Mammary epithelial cell (primary cell): ENCODE measurements around the gene CFTR.

Source experiments
- EZH2 ChIP-seq: IDR thresholded peaks from 2 replicates; pipeline ENCODE4 v1.6.1; 2012; ENCODE audit warnings: low read length, inconsistent platforms, borderline replicate concordance
- TF ChIP-seq, protein P1 (sequence below), 2 donors: IDR thresholded peaks in 1 of 2; conservative IDR thresholded peaks in 1 of 2; 2 replicates each; pipeline ENCODE4 v1.5.1; 2011 to 2012; ENCODE audit warnings: inconsistent platforms in 2 of 2, low read length in 2 of 2, mild to moderate bottlenecking in 2 of 2, control low read depth in 1 of 2, low read depth in 1 of 2; ENCODE audit not compliant: insufficient read depth in 1 of 2; ENCODE audit errors: extremely low read depth in 1 of 2

DNA sequence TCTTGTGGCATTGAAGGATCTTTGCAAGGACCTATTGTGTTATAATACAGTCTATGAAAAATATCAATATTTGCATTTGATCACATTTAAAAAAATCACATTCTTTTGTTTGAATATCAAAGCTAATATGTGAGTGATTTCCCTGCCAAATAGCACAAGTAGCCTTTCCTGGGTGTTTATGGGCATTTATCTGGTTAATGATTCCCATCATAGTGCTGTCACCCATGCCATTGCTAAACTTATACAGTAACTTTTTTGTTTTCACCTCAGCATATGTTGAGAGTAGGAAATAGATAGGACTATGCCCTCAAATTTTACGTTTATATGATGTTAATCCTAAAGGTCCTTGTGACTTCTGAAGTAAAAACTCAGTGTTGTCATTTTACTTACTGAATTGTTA is 136.9 kb downstream of the CFTR start:
- no peak for TF ChIP-seq EZH2
- TF ChIP-seq, protein P1, sequence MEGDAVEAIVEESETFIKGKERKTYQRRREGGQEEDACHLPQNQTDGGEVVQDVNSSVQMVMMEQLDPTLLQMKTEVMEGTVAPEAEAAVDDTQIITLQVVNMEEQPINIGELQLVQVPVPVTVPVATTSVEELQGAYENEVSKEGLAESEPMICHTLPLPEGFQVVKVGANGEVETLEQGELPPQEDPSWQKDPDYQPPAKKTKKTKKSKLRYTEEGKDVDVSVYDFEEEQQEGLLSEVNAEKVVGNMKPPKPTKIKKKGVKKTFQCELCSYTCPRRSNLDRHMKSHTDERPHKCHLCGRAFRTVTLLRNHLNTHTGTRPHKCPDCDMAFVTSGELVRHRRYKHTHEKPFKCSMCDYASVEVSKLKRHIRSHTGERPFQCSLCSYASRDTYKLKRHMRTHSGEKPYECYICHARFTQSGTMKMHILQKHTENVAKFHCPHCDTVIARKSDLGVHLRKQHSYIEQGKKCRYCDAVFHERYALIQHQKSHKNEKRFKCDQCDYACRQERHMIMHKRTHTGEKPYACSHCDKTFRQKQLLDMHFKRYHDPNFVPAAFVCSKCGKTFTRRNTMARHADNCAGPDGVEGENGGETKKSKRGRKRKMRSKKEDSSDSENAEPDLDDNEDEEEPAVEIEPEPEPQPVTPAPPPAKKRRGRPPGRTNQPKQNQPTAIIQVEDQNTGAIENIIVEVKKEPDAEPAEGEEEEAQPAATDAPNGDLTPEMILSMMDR (conservative IDR thresholded peaks at IDR 0.05 in 1 of 2, IDR thresholded peaks at IDR 0.05 in 1 of 2; ENCODE audit: extremely low read depth in 1 of 2, insufficient read depth in 1 of 2, low read depth in 1 of 2, low read length in 2 of 2), result no peak
